Esophagus squamous epithelium (tissue), 5 donors: Measurements from ENCODE around the gene CDK8. TPM values are rescaled to one million over a fixed set of nuclear protein-coding genes. Genes with fewer than 3 reads are reported as not detected.

ENCODE experiments used
- DNase-seq: peaks from one replicate; lab custom pipeline; 2025; lab: John Stamatoyannopoulos, UW
- H3K27ac ChIP-seq, 4 donors: fragments of 200-600 bp; sonication (generic); one replicate each; pipeline ENCODE4 v1.5.1; 2016 to 2019; ENCODE audit warnings: mild to moderate bottlenecking in 1 of 4
- H3K27me3 ChIP-seq, 4 donors: fragments of 200-600 bp; sonication (generic); 1 replicate in 3 of 4; 2 replicates in 1 of 4; pipeline versions ENCODE4 v1.5.1 to v1.6.0; 2017 to 2021; ENCODE audit warnings: antibody characterized with exemption in 1 of 4
- H3K36me3 ChIP-seq, 3 donors: fragments of 200-600 bp; sonication (generic); one replicate each; pipeline ENCODE4 v1.5.1; 2016 to 2019
- H3K4me1 ChIP-seq, 3 donors: fragments of 200-600 bp; sonication (generic); one replicate each; pipeline ENCODE4 v1.5.1; 2017 to 2019
- H3K4me3 ChIP-seq, 4 donors: fragments of 200-600 bp; sonication (generic); 1 replicate in 3 of 4; 2 replicates in 1 of 4; pipeline ENCODE4 v1.5.1; 2016 to 2019; ENCODE audit warnings: mild to moderate bottlenecking in 2 of 4, moderate library complexity in 1 of 4
- H3K9me3 ChIP-seq, 3 donors: fragments of 200-600 bp; sonication (generic); one replicate each; pipeline ENCODE4 v1.5.1; 2016 to 2019
- POLR2A ChIP-seq, 4 donors: fragments of 450-650 bp; IDR thresholded peaks; one replicate each; pipeline ENCODE4 v1.6.1; 2017; ENCODE audit warnings: antibody characterized with exemption in 4 of 4, mild to moderate bottlenecking in 4 of 4, moderate library complexity in 3 of 4
- WGBS, 2 donors: methylation state at CpG; one replicate each; pipeline ENCODE4 v1.1.5; 2018; 5-methylcytosine and 5-hydroxymethylcytosine counted together
- intact Hi-C: fragments of 100-400 bp; cut with DNase I; formaldehyde crosslinking; loops from one replicate; pipeline ENCODE4 v1.15.0; 2022
- total RNA-seq, 4 donors: library from RNA; depleted of rRNA; stranded (reverse); fragments of >200 nt; gene quantifications; one replicate each; pipeline ENCODE4 v1.1.0, GENCODE V29; 2016
- TF ChIP-seq, protein P1 (sequence below), 6 experiments: fragments of 450-650 bp in 4 of 6; fragments of 200-600 bp in 2 of 6; sonication (generic) in 2 of 6; IDR thresholded peaks; one replicate each; pipeline ENCODE4 v1.5.1; 2016 to 2019; ENCODE audit warnings: antibody characterized with exemption in 6 of 6, mild to moderate bottlenecking in 4 of 6, moderate library complexity in 4 of 6
- donor health status: DM: yes; HTN: yes; CAD: no.

The CDK8 gene
- total RNA-seq, 4 donors from 2014 or later, result 8.0 to 16.8 (median 12.7) TPM

DNA sequence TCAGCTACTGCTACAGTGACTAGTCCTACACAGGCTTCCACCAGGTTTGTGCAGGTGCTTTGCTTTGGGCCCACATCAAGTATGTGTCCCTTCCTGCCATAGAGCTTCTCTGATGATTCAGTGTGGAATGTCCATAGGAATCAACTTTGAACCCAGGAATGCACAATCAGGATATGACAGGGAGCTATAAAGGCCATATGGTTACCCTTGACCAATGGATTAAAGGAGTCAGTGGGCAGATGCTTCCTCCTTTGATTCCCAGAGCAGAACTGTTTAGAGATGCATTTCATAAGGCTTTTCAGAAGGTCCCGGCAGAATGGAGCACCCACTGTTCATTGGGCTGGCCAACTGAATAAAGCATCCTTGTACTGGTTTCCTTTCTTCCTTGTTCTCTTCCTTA, 158.3 kb downstream of the CDK8 start:
- H3K36me3 ChIP-seq, result no peaks in the 10 kb centered on the region
- intact Hi-C loops, result no loop called here
- no peaks in the 10 kb centered on the region for H3K9me3 ChIP-seq
- H3K4me1 ChIP-seq, result no peaks in the 10 kb centered on the region
- DNase-seq, result no peak
- no peak for TF ChIP-seq POLR2A (IDR thresholded peaks at IDR 0.05)
- TF ChIP-seq, protein P1, sequence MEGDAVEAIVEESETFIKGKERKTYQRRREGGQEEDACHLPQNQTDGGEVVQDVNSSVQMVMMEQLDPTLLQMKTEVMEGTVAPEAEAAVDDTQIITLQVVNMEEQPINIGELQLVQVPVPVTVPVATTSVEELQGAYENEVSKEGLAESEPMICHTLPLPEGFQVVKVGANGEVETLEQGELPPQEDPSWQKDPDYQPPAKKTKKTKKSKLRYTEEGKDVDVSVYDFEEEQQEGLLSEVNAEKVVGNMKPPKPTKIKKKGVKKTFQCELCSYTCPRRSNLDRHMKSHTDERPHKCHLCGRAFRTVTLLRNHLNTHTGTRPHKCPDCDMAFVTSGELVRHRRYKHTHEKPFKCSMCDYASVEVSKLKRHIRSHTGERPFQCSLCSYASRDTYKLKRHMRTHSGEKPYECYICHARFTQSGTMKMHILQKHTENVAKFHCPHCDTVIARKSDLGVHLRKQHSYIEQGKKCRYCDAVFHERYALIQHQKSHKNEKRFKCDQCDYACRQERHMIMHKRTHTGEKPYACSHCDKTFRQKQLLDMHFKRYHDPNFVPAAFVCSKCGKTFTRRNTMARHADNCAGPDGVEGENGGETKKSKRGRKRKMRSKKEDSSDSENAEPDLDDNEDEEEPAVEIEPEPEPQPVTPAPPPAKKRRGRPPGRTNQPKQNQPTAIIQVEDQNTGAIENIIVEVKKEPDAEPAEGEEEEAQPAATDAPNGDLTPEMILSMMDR (IDR thresholded peaks at IDR 0.05), result no peak
- H3K4me3 ChIP-seq, result no peak overlapping the region
- no peak overlapping the region for H3K27ac ChIP-seq
- no peaks in the 10 kb centered on the region for H3K27me3 ChIP-seq
- 46 to 93% methylated on average over 1 of the region's 1 CpG for WGBS, 2 donors

DNA sequence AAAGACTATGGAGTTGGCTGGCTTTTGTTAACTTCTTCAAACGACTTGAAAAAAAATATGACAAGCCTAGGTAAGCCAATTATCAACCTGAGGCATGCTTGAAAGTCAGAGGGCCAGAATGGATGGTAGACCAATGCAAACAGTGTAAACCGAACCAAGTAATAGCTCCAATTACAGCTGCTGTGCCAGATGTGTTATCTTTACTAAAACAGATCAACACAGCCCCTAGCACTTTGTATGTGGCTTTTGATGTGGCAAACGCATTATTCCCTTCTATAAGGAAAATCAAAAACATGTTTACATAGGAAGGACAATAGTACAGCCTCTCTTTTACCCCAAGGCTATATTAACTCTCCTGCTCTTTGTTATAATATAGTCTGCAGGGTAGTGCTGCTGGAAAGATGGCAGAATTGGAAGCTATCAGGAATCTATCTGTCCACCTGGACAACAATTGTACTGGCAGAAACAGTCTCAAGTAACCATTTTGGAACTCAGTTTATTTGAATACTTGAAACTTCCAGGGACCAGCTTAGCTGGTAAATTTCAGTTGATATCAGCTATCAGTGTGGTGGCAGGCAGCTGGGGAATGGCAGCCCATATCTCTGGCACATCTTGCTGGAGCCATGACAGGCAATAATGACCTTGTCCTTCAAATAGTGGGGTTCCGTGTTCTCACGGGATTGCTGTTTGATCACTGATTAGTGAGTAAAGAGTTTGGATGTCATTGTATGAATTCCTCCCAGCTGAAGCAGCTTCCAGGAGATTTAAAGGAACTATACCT, 159.2 kb downstream of the CDK8 start:
- Histone ChIP-seq H3K27ac (no peak overlapping the region), H3K4me3 (no peak overlapping the region), H3K9me3 (no peaks in the 10 kb centered on the region), H3K4me1 (no peaks in the 10 kb centered on the region), H3K36me3 (no peaks in the 10 kb centered on the region), H3K27me3 (no peaks in the 10 kb centered on the region)
- intact Hi-C loops, result no loop called here
- TF ChIP-seq, protein P1 (IDR thresholded peaks at IDR 0.05), result no peak
- TF ChIP-seq POLR2A (IDR thresholded peaks at IDR 0.05), result no peak
- DNase-seq, result no peak
- WGBS, 2 donors, result 55 to 61% methylated on average over 5 of the region's 5 CpGs

DNA sequence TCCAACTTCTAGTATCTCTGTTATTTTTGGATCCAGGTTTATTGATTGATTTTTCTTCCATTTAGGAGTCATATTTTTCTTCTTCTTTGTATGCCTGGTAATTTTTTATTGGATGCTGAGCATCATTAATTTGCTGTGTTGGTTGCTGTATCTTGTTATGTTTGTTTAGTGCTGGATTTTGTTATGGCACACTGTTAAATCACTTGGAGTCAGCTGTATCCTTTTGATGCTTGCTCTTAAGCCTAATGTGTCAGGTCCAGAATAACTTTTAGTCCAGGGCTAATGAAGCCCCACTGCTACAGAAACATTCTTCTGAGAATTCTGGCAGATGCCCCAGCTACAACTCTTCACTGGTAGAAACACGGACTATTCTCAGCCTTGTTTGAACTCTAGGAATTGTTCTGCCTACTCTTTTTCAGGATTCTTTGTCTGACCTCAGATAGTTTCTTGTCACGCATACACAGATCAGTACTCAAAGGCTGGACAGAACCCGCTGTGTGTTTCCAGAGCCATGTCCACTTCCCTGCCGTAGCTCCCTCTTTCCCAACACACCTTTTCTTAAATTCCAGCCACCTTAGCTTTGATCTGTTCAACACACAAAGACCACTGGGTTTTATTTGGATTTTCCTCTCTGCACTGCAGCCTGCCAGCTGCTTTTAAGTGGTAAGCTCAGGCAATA, 166.5 kb downstream of the CDK8 start:
- TF ChIP-seq, protein P1 (IDR thresholded peaks at IDR 0.05), result no peak
- TF ChIP-seq POLR2A (IDR thresholded peaks at IDR 0.05), result no peak
- intact Hi-C loops, result no loop called here
- H3K27me3 ChIP-seq, result no peaks in the 10 kb centered on the region
- H3K9me3 ChIP-seq, result no peaks in the 10 kb centered on the region
- no peaks in the 10 kb centered on the region for H3K36me3 ChIP-seq
- H3K4me1 ChIP-seq, result peaks cover 0 to 7% (median 0%) of the 10 kb centered on the region in 3 donors
- WGBS, 2 donors, result 54 to 56% methylated on average over 4 of the region's 4 CpGs
- DNase-seq, result no peak
- no peak overlapping the region for H3K4me3 ChIP-seq
- no peak overlapping the region for H3K27ac ChIP-seq

DNA sequence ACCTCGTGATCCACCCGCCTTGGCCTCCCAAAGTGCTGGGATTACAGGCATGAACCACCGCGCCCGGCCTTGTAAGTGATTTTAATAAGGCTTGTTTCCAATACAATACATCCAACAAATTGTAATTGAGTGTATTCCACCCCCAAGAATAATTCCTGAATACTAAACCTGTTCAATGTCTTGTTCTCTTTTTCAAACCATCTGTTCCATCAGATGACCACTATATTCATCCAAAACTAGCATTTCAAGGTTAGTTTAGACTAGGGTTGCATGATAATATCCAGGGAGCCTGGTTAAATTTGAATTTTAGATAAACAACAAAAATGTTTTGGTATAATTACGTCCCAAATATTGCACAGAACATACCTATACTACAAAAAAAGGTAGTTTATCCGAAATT, 168.1 kb downstream of the CDK8 start:
- Histone ChIP-seq H3K36me3 (no peaks in the 10 kb centered on the region), H3K27me3 (peaks cover 0 to 5% (median 0%) of the 10 kb centered on the region in 4 donors), H3K4me1 (peaks cover 0 to 14% (median 4%) of the 10 kb centered on the region in 3 donors), H3K4me3 (no peak overlapping the region), H3K27ac (no peak overlapping the region), H3K9me3 (no peaks in the 10 kb centered on the region)
- DNase-seq, result no peak
- intact Hi-C loops, result no loop called here
- 90 to 93% methylated on average over 7 of the region's 7 CpGs for WGBS, 2 donors
- TF ChIP-seq, protein P1 (IDR thresholded peaks at IDR 0.05), result no peak
- no peak for TF ChIP-seq POLR2A (IDR thresholded peaks at IDR 0.05)

DNA sequence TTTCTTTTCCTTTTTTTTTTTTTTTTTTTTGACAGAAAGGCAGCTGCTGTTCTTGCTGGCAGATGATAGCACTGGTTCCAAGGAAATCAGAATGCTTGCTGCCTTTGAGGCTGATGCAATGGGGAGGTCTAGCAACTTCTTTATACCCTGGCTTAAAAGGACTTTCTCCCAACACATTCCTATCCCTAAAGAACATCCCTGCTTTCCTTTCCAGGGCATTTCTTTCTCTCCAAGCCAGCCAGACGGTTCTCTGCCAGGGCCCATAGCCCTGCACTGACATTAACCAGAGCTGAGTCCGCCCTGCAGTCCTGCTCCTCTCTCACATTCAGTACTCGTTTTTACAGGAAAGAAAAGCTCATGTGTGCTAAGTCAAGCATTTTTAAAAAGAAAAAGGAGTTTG, 169.7 kb downstream of the CDK8 start:
- H3K9me3 ChIP-seq, result no peaks in the 10 kb centered on the region
- H3K36me3 ChIP-seq, result no peaks in the 10 kb centered on the region
- H3K27ac ChIP-seq, result peak overlapping the region; percentile 35 to 83 (median 70)
- no peak for DNase-seq
- WGBS, 2 donors, result 37 to 40% methylated on average over 2 to 3 of the region's 3 CpGs
- H3K4me3 ChIP-seq, result no peak overlapping the region
- H3K4me1 ChIP-seq, result peaks cover 0 to 14% (median 4%) of the 10 kb centered on the region in 3 donors
- TF ChIP-seq, protein P1 (IDR thresholded peaks at IDR 0.05), result no peak
- no peak for TF ChIP-seq POLR2A (IDR thresholded peaks at IDR 0.05)
- peaks cover 0 to 5% (median 0%) of the 10 kb centered on the region in 4 donors for H3K27me3 ChIP-seq
- intact Hi-C loops, result no loop called here
